ENCODE data around the gene KRTAP12-4.

Gene KRTAP12-4

DNA sequence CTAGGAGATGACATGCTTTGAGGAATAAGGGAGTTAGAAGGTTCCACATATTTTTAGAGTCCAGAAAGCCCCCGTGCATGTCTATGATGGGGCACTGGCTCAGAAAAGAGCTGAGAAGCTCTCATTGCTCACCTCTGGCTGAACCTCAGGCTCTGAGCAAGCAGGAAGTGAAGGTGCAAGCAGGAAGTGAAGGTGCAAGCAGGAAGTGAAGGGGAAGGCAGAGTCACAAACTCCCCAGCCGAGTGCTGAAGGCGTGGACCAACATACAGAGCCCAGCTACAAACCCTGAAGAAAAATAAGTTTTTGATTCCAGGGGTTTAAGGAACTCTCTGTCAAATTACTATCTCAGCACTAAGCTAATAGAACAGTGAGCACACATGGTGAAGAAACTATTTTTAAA lies 35.5 kb downstream of the KRTAP12-4 start:
- no peak for TF ChIP-seq CTCF (IDR thresholded peaks at IDR 0.05; ENCODE audit: low read depth, low read length)

GRCh38 chr21:44618504-44618903 lies 36.0 kb downstream of the KRTAP12-4 start:
- H3K4me3 ChIP-seq (ENCODE audit: low read depth, low read length), result no peak overlapping the region
- TF ChIP-seq CTCF (IDR thresholded peaks at IDR 0.05; ENCODE audit: low read depth, low read length), result peak; percentile 37

More for the DNA sequence above, 35.5 kb downstream of the KRTAP12-4 start:
- H3K4me3 ChIP-seq (ENCODE audit: low read depth, low read length), result no peak overlapping the region

DNA sequence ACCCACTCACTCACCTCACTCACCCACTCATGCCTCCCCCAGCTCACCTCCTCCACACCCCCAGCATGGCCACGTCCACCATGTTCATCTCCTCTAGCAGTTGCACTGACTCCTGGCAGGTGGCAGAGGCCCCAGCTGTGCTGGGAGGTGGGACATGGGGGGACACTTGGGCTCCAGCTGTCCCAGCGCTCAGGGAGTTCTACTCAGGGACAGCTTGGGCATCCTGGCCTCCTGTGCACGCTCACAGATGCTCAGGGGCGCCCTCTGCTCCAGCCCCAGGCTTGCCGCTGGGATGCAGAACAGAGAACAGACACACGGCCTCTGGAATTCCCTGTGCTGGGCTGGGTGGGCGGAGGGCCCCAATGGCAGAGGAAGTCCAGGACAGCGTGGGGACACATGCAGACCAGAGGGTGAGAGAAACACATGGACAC lies 37.4 kb downstream of the KRTAP12-4 start:
- no peak for TF ChIP-seq CTCF (IDR thresholded peaks at IDR 0.05; ENCODE audit: low read depth, low read length)

DNA sequence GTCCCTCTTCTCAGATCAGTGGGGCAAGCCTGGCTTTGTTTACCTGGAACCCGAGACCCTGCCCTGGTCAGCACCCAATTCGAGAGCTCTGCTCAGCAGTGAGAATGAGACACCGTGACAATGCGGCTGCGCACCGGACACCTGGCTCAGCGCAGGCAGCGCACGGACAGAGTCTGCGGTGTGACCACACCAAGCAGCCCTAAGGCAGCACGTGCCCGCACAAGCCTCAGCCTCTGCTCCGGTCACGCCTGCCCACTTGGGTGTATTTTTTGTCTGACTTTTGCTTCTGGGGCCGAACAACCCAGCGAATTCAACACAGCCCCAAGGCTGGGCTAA lies 37.9 kb downstream of the KRTAP12-4 start:
- no peak for TF ChIP-seq CTCF (IDR thresholded peaks at IDR 0.05; ENCODE audit: low read depth, low read length)
- H3K4me3 ChIP-seq (ENCODE audit: low read depth, low read length), result no peak overlapping the region

More for the DNA sequence above, 37.4 kb downstream of the KRTAP12-4 start:
- H3K4me3 ChIP-seq (ENCODE audit: low read depth, low read length), result no peak overlapping the region

DNA sequence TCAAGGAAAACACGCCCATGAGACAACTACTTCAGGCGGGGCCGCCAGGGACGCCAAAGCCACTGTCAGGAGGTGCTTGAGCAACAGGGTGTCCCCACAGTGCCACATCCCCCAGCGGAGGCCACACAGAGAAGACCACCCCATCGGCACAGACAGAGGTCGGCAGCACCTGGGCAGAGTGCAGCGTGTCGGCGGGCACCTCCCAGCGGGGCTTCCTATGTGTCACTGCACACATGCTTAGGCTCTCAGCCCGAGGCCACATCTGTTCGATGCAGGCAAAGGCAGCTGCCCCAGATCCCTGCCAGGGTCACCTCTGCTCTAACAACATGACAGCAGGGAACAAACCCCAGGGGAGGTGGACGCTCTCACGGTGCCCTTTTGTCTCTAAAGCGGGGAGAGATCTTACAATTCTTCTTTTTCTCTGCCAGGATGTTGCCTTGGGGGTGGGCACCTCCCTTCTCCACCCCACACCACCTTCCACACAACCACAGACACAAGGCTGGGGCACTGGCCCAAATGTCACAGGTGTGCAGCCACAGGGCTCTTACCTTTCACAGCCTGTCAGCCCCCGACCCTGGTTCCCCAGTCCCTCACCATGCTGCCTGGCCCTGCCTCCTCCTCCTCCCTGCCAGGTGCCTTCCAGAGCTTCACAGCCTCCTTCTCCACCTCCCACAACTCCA lies 38.4 kb downstream of the KRTAP12-4 start:
- no peak for TF ChIP-seq CTCF (IDR thresholded peaks at IDR 0.05; ENCODE audit: low read depth, low read length)
- H3K4me3 ChIP-seq (ENCODE audit: low read depth, low read length), result no peak overlapping the region

DNA sequence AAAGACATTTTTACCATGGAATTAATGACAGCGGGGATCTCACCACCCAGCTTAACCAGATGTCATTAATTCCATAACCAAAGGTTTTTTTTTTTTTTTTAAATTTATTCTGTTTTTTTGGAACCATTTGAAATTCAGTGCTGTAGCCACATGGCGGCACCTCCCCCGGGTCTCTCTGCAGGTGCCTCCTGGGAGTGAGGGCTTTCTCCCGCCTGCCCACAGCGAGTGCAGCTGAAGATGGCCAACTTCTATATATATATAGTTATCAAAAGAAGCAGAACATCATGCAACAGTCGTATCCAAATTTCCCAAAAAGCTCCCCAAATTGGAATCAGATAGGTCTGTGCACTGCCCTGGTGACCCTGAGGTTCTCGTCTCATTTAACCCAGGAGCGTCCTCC lies 39.0 kb downstream of the KRTAP12-4 start:
- no peak for TF ChIP-seq CTCF (IDR thresholded peaks at IDR 0.05; ENCODE audit: low read depth, low read length)
- H3K4me3 ChIP-seq (ENCODE audit: low read depth, low read length), result no peak overlapping the region

GRCh38 chr21:44614961-44615391 lies 39.5 kb downstream of the KRTAP12-4 start:
- TF ChIP-seq CTCF (IDR thresholded peaks at IDR 0.05; ENCODE audit: low read depth, low read length), result no peak
- H3K4me3 ChIP-seq (ENCODE audit: low read depth, low read length), result no peak overlapping the region
